CD4-positive, alpha-beta T cell treated with Interleukin-15 for 4 hours (primary cell): ENCODE results near the gene SLC38A10.

Source experiments
- DNase-seq: peaks from one replicate; pipeline ENCODE4 v3.0.0-alpha.2; 2020; ENCODE audit warnings: low spot score

Gene SLC38A10

GRCh38 chr17:81253358-81254131, 41.6 kb downstream of the SLC38A10 start:
- DNase-seq: peak; percentile 63

DNA sequence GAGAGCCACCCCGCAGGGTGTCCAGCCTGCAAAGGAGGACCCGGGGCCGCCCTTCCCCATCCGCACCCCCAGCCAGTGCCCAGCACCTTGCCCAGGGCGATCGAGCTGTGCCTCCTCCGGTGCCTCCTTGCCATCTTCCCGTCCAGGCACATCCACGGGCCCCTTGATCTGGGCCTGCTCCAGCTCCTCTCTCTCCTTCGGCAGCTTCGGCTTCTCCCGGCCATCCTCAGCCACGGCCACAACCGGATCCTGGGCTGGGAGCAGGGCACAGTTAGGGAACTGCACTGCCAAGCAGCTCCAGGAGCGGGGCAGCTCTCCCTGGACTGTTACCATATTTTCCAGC, 42.1 kb downstream of the SLC38A10 start:
- DNase-seq: no peak

- no peak for DNase-seq
Measured at GRCh38 chr17:81252326-81252986, 42.7 kb downstream of the SLC38A10 start.

- DNase-seq: no peak
Measured at GRCh38 chr17:81251709-81252301, 43.3 kb downstream of the SLC38A10 start.

DNA sequence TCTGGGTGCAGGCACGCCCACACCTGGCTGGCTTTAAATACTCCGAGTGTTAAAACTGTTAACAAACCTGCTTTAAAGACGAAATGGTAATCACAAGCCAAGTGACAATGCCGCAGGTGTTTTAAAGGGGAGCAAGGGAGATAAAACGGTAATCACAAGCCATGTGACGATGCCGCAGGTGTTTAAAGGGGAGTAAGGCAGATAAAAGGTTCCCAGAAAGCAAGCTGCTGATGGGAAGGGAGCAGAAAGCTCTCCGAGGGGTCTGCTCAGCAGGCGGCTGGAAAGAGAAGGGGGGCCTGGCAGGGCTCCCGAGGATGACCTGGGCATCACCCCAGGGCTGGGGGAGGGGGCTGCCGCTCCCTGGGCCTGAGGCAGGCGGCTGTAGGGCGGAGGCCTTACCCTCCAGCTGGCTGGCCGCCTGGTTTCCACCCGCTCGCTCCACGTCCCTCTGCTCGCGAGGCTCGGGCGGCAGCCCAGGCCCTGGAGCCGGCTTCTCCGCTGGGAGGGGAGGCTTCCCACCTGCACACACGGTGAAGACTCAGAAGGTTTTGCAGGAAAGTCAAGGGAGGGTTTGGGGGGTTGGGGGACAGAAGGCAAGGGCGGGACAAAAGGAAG, 43.9 kb downstream of the SLC38A10 start:
- DNase-seq: no peak

- DNase-seq: no peak
Measured at GRCh38 chr17:81250286-81251093, 44.6 kb downstream of the SLC38A10 start.

DNA sequence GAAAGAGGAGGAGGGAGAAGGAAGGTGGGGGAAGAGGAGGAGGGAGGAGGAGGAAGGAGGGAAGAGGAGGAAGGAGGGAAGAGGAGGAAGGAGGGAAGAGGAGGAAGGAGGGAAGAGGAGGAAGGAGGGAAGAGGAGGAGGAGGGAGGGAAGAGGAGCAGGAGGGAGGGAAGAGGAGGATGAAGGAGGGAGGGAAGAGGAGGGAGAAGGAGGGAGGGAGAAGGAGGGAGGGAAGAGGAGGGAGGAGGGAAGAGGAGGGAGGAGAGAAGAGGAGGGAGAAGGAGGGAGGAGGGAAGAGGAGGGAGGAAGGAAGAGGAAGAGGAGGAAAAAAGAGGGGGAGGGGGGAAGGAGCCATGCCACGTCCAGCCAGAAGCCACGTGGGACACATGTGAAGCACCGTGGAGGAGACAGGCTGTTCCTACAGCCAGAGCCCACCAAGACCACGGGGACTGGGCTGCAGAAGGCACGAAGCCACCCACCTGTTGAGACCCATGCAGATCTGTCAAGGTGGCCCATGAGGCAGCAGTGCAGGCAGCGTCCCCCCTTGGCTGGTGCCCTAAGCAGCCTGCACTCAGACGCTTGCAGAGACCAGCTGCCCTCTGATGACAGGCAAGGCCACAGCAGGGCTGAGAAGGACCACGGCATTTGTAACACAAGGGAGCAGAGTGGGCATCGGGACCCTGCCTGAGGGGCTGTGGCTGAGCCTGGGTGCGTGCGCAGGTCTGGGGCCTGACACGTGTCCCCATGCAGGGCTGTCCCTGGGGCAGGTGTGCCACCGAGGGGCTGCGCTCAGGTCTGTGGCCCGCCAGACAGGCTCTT, 45.7 kb downstream of the SLC38A10 start:
- DNase-seq: no peak

GRCh38 chr17:81248649-81249048, 46.5 kb downstream of the SLC38A10 start:
- no peak for DNase-seq

DNA sequence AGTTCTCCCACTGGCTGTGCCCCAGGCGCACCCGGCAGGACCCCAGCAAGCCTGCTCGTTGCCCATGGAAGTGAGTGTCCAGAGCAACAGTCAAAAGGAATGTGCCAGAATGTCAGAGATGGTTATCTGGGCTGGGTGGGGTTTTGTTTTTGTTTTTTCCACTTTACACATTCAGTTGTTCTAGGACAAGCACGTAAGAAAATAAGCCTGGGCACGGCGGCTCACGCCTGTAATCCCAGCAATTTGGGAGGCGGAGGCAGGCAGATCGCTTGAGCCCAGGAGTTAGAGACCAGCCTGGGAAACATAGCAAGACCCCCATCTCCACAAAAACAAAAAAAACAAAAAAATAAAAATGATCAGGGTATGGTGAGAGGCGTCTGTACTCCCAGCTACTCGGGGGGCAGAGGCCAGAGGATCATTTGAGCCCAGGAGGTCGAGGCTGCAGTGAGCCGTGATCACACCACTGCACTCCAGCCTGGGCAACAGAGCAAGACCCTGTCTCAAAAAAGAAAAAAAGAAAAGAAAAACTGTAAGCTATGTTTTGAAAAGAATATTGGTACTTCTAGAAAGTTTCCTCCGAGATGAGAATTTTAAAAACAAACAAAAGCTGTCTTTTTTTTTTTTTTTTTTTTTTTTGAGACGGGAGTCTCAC, 47.6 kb downstream of the SLC38A10 start:
- DNase-seq: no peak

DNA sequence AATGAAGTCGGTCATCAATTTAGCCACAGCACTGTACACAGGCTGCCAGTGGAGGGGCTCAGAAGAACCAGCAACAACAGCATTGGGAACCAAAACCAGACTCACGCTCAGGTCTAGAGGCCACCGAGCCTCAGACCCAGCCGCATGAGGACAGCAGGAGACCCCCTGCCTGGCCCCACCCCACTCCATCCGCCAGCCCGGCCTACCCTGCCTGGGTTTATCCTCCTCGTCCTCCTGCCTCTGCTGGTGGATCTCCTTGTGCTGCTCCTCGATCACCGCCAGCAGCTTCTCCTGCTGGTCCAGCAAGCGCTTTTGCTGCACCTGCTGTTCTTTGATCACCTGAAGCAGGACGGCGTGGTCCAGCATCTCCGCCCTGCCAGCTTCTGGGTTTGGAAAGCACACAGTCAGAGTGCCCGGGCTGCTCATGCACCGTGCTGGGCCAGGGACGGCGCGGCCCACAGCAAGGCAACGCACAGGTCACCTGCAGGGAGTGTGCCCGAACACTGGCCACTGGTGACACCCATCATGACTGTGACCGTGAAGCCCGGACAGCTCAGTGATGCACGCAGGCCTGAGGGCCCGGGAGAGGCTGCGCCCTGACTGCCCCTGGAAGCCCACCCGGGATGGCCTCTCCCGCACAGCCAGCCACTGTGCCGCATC, 48.3 kb downstream of the SLC38A10 start:
- no peak for DNase-seq

DNA sequence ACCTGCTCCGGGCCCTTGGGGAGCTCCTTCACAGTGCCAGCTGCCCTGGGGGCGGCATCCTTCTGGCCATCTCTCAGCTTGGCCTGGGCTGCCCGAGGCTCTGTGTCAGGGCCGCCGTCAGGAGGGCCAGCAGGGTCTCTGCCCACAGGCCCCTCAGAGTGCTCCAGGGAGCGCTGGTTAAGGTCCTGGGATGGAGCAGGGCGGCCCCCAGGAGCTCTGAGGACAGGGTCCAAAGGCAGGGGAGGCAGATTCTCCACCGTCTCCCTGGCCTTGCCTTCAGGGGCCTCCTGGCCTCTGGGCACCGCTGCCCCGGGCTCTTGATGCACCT, 48.8 kb downstream of the SLC38A10 start:
- no peak for DNase-seq

GRCh38 chr17:81245665-81246342, 49.3 kb downstream of the SLC38A10 start:
- DNase-seq: no peak

DNA sequence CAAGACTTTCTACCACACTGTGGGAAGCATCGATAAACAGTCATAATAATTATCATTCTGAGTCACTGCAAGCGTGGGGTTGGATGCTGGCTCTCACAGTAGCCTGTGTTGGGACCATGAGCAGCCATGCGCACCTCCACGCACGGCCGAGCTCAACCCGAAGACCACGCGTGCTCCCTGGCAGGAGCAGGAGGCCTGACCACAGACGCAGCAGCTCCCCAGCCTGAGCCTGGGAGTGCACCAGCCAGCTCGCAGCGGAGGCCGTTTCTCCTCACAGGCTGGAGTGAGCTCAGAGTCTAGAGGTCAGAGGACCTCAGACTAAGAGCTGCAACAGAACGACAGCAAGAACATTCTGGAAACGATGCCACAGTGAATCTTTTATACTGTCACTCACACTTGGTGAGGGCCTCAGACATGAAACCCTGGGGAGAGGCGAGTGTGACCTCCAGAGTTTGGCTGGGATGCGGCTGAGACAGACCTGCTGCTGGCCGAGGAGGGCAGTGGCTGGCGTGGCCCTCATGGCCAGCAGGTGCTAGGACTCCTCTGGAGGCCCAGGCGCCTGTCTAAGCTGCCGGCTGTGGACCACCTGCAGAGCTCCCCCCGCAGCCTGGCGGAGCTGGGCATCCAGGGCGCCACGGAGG, 50.0 kb downstream of the SLC38A10 start:
- DNase-seq: no peak

DNA sequence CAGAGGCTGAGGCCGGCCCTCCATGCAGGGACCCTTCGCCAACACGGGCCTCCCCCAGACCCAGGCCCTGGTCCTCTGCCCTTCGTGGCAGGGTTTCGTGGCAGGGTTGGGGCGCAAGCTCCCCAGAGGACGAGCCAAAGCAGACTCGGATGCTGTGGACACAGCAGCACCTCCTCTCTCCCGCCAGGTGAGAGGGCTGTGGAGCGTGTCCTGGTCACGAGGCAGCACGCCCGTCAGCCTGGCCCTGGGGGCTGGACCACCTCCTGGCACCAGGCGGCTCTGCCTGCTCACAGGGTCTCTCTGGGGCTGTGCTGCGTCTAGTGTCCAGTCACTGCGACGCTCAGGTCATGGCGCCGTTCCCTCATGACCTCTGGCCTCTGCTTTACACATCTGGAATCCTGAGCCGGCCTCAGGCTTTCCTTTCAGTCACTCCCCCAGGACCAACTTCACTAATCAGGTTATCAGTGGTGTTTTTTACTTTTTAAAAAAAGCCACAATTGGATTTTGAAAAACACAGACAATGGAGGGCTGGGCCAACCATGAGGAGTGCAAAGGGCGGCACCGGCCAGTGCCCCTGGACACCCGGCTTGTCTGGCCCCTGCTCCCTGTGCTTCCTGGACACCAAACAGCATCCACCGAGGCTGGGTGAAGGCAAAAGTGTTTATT, 50.6 kb downstream of the SLC38A10 start:
- DNase-seq: no peak

DNA sequence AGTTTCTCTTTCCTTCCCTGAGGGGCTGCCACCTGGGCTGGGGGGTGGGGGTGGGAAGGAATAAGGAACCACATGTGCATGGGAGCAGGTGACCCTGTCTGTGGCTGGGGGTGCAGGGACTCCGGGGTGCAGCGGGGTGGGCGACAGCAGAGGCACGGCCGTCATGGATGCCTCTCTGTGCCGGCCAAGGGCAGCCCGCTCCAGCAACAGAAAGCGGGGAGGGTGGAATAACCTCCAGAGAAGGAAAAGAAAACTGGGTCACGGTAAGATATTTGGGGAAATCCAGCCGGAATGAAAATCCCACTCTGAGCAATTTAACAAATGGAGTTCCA, 51.8 kb downstream of the SLC38A10 start:
- DNase-seq: no peak

DNA sequence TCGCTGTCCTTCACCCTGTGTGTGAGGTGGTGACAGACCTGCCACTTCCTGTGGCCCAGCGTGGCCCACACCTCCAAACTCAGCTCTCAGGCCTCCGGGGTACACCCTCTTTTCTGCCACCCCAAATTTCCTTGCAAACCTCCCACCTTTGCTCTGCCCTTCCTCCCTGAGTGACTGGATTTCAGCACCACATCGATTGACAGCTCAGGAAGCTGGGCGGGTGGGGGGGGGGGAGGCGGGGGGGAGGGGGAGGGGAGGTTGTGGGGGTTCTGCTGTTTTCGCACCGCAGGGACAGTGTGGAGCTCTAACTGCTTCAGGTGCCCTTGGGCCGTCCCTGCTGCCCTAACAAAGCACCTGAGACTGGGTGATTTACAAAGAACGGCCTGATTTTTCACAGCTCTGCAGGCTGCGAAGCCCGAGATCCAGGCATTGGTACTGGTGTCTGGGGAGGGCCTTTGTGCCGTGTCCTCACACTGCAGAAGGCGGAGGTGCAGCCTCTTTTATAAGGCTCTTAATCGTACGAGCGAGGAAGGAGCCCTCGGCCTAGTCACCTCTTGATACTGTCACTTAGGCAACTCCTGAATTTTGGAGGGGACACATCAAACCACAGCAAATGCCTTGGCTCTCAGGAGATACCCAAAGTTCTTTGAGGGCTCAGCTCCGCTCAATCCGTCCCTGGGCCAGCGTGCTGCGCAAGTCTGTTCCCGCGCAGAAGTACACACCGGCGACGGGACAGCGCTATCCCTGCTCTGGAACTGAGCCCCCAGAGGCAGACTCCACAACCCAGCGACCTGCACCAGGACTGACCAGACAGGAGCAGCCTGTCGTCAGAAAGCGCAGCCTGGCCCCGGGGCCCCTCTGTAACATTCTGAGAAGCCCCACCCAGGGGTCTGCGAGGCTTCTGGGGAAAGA, 52.4 kb downstream of the SLC38A10 start:
- DNase-seq: no peak

DNA sequence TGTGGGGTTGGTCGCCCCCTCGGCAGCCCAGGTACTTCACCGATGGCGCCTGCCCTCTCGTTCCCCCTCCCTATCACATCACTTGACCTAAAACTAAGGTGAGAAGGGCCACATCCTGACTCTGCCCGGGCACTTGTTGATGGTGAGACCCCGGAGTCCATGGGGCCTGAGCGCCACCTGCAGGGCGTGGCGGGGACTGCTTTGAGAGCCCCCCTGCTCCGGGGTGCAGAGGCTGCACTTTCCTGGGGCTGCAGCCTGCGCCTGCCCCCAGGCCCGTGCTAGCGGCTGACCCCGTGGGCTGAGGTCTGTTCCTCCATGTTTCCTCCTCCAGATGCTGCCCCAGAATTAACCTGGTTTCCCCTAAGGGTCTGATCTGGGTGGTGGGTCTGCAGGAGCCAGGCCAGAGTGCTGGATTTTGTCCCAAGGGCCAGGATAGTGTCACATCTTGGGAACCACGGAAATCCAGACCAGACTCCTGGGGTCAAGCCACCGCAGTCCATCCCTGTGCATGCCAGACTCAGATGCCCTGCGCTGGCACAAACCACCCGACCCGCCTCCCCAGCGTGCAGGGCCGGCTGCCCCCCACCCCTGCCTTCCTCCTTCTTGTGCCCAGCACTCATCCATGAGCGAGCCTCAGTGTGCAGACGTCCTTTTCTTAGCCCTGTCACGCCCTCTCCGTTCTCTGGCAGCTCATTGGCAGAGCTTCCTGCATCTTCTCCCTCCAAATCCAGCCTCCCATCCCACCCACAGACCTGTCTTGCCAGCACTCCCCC, 53.3 kb downstream of the SLC38A10 start:
- peak; percentile 52 for DNase-seq
